BJ (cell line): Measurements from ENCODE around the gene IQCB1. TPM values are rescaled to one million over a fixed set of nuclear protein-coding genes. Genes with fewer than 3 reads are reported as not detected.

Source experiments
- CTCF ChIA-PET: fragments of 350-600 bp; formaldehyde crosslinking; extraction: SDS; loops from one replicate; lab custom pipeline; 2021; ENCODE audit warnings: antibody characterized with exemption, inconsistent platforms; lab: Yijun Ruan, JAX
- POLR2A ChIA-PET: fragments of 300-600 bp; sonication (Branson Sonifier 250); formaldehyde crosslinking; extraction: SDS; loops from one replicate; lab custom pipeline; 2021; ENCODE audit warnings: antibody characterized with exemption; lab: Charles Lee
- DNase-seq: peaks from one replicate; pipeline ENCODE4 v3.0.0-alpha.2; 2011; ENCODE audit warnings: low read depth
- H3K27me3 ChIP-seq: 2 replicates; pipeline ENCODE4 v1.6.0; 2011; ENCODE audit warnings: low read length; ENCODE audit not compliant: control insufficient read depth, insufficient read depth
- H3K36me3 ChIP-seq: 2 replicates; pipeline ENCODE4 v1.5.1; 2011; ENCODE audit warnings: low read length; ENCODE audit not compliant: control insufficient read depth, insufficient read depth
- H3K4me3 ChIP-seq: 2 replicates; pipeline ENCODE4 v1.5.1; 2011; ENCODE audit warnings: low read depth, mild to moderate bottlenecking, control low read depth, low read length
- polyA plus RNA-seq: library from polyadenylated mRNA; depleted of rRNA; stranded (reverse); fragments of >200 nt; gene quantifications from 2 replicates; pipeline ENCODE4 v1.2.3, GENCODE V29; 2011; rRNA removed
- TF ChIP-seq, protein P1 (sequence below): IDR thresholded peaks from 2 replicates; pipeline ENCODE4 v1.5.1; 2011; ENCODE audit warnings: low read depth, mild to moderate bottlenecking, control low read depth, inconsistent platforms, low read length, moderate library complexity; ENCODE audit not compliant: insufficient read depth

IQCB1 gene
- polyA plus RNA-seq, 1 experiment, result 6.1 TPM

DNA sequence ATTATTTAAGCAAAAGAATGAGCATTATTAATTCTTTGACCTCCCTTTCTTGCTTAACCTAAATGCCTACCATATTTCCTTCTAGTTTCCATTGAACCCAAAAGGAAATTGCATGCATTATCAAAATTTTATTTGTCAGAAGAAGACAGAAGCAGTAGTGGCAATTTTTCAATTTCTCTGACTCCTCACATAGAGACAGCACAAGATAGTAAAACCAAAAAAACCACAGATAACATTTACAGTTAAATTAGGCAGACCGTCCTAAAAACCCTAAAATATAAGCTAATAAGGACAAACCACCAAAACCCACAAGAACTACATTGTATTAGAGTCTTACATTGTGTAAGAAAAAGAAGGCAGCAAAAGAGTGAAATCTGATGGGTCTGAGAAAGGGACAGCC lies 112.4 kb downstream of the IQCB1 start:
- ChIA-PET POLR2A (no interaction called here), CTCF (no interaction called here)

DNA sequence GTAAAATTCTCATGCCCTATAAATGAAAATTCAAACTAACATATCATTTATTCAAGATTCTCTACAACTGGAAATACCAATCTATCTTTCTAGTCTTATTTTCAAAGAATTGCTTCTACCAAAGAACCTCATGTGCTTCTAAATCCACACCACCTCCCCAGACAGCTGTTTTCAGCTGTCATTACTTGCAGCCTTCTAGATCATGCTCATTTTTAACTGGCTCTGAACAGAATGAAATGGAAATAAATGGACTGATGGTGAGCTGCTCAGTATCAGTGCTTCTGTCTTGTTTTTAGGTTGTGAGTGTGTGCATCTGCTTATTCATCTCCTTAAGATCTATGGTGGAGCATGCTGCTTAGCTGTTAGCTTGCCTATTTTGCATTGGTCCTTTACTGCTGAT lies 114.7 kb downstream of the IQCB1 start:
- H3K27me3 ChIP-seq, result no peaks in the 10 kb centered on the region
- DNase-seq, result no peak
- no peak overlapping the region for H3K4me3 ChIP-seq
- CTCF ChIA-PET, result no interaction called here
- TF ChIP-seq, protein P1, sequence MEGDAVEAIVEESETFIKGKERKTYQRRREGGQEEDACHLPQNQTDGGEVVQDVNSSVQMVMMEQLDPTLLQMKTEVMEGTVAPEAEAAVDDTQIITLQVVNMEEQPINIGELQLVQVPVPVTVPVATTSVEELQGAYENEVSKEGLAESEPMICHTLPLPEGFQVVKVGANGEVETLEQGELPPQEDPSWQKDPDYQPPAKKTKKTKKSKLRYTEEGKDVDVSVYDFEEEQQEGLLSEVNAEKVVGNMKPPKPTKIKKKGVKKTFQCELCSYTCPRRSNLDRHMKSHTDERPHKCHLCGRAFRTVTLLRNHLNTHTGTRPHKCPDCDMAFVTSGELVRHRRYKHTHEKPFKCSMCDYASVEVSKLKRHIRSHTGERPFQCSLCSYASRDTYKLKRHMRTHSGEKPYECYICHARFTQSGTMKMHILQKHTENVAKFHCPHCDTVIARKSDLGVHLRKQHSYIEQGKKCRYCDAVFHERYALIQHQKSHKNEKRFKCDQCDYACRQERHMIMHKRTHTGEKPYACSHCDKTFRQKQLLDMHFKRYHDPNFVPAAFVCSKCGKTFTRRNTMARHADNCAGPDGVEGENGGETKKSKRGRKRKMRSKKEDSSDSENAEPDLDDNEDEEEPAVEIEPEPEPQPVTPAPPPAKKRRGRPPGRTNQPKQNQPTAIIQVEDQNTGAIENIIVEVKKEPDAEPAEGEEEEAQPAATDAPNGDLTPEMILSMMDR, result no peak
- POLR2A ChIA-PET, result no interaction called here
- peaks cover 6% of the 10 kb centered on the region for H3K36me3 ChIP-seq

More for the DNA sequence above, 112.4 kb downstream of the IQCB1 start:
- TF ChIP-seq, protein P1, result no peak
- Histone ChIP-seq H3K4me3 (no peak overlapping the region), H3K27me3 (no peaks in the 10 kb centered on the region), H3K36me3 (peaks cover 8% of the 10 kb centered on the region)
- no peak for DNase-seq

Other genes starting within 250 kb of the IQCB1 start
- gene FBXO40, start 241.7 kb downstream of the IQCB1 start, polyA plus RNA-seq, result not detected in 2 replicates
- gene HCLS1, start 174.2 kb downstream of the IQCB1 start, polyA plus RNA-seq, result 3.5 and 3.7 TPM in 2 replicates
- gene GOLGB1, start 85.3 kb downstream of the IQCB1 start, polyA plus RNA-seq, result 17.3 and 21.7 TPM in 2 replicates
- 0.40 and 0.70 TPM in 2 replicates for gene EAF2, start 149 bp upstream of the IQCB1 start, polyA plus RNA-seq
- gene SLC15A2, start 59.3 kb upstream of the IQCB1 start, polyA plus RNA-seq, result 0.06 and 0.11 TPM in 2 replicates
- not detected in 2 replicates for gene ILDR1, start 187.2 kb upstream of the IQCB1 start, polyA plus RNA-seq
- gene CD86, start 220.3 kb upstream of the IQCB1 start, polyA plus RNA-seq, result not detected in 2 replicates